Activated CD4-positive, alpha-beta T cell treated with anti-CD3 and anti-CD28 coated beads, Interleukin-2, amount 10 ng/mL, durations not matched to agents 7 days and 5 days (primary cell): ENCODE results near the gene FN3K. TPM values are rescaled to one million over a fixed set of nuclear protein-coding genes. Genes with fewer than 3 reads are reported as not detected.
"Not testable (repeated sequence)": the region's sequence is repeated elsewhere in the genome, so short reads cannot be mapped to it uniquely, and the experiment has no call there.

Experiments used
- CTCF ChIA-PET: fragments of 350-600 bp; sonication (Branson Sonifier 250); formaldehyde crosslinking; loops from one replicate; lab custom pipeline; 2021; ENCODE audit warnings: antibody characterized with exemption; lab: Charles Lee
- POLR2A ChIA-PET: fragments of 350-600 bp; sonication (Branson Sonifier 250); formaldehyde crosslinking; loops from one replicate; lab custom pipeline; 2021; ENCODE audit warnings: antibody characterized with exemption; lab: Charles Lee
- DNase-seq: peaks from one replicate; pipeline ENCODE4 v3.0.0-alpha.2; 2020
- H3K27ac Mint-ChIP-seq: one replicate; pipeline ENCODE4 v1.8.0; 2021; ENCODE audit warnings: mild to moderate bottlenecking, moderate library complexity, mixed read lengths
- H3K27me3 Mint-ChIP-seq: one replicate; pipeline ENCODE4 v1.8.0; 2021; ENCODE audit warnings: mixed read lengths
- H3K36me3 Mint-ChIP-seq: one replicate; pipeline ENCODE4 v1.8.0; 2021; ENCODE audit warnings: low read depth, mixed read lengths
- H3K4me1 Mint-ChIP-seq: one replicate; pipeline ENCODE4 v1.8.0; 2021; ENCODE audit warnings: mixed read lengths
- H3K4me3 Mint-ChIP-seq: one replicate; pipeline ENCODE4 v1.8.0; 2021; ENCODE audit warnings: mild to moderate bottlenecking, moderate library complexity, mixed read lengths
- H3K9me3 Mint-ChIP-seq: one replicate; pipeline ENCODE4 v1.8.0; 2021; ENCODE audit warnings: mixed read lengths
- total RNA-seq, 2 experiments: library from RNA; stranded (reverse); gene quantifications; one replicate each; pipeline ENCODE4 v1.2.3, GENCODE V29; 2021

The FN3K gene
- total RNA-seq, 2 experiments from 2014 or later, result 2.0 to 4.2 TPM

GRCh38 chr17:82776454-82776853, 41.0 kb downstream of the FN3K start:
- Mint-ChIP-seq H3K27ac (no peak overlapping the region), H3K4me3 (no peak overlapping the region), H3K4me1 (peaks cover 23% of the 10 kb centered on the region), H3K9me3 (no peaks in the 10 kb centered on the region), H3K27me3 (no peaks in the 10 kb centered on the region), H3K36me3 (peaks cover 10% of the 10 kb centered on the region)
- ChIA-PET POLR2A (no interaction called here), CTCF (interaction anchor here (1.1 kb wide), 1 partner anchor 108 kb away, joined by 3 read pairs; no protein-coding TSS in a partner anchor)
- no peak for DNase-seq

DNA sequence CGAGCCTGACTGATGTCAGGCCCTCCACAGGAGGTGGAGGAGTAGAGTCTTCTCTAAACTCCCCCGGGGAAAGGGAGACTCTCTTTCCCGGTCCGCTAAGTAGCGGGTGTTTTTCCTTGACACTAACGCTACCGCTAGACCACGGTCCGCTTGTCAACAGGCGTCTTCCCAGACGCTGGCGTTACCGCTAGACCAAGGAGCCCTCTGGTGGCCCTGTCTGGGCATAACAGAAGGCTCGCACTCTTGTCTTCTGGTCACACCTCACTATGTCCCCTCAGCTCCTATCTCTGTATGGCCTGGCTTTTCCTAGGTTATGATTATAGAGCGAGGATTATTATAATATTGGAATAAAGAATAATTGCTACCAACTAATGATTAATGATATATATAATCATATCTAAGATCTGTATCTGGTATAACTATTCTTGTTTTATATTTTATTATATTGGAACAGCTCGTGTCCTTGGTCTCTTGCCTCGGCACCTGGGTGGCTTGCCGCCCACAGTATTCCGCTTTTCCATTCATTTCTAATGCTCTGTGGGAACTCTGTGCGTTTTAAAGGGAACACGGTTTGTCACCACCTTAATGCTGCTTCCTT, 42.5 kb downstream of the FN3K start:
- H3K27me3 Mint-ChIP-seq, H3K9me3 Mint-ChIP-seq, H3K4me3 Mint-ChIP-seq, POLR2A ChIA-PET, H3K27ac Mint-ChIP-seq, DNase-seq, H3K36me3 Mint-ChIP-seq: not testable (repeated sequence)
- H3K4me1 Mint-ChIP-seq, result peaks cover 28% of the 10 kb centered on the region
- CTCF ChIA-PET, result interaction anchor here (0.8 to 1.5 kb wide), 2 partner anchors 143 to 428 kb away, joined by 3 to 4 read pairs; no protein-coding TSS in a partner anchor

DNA sequence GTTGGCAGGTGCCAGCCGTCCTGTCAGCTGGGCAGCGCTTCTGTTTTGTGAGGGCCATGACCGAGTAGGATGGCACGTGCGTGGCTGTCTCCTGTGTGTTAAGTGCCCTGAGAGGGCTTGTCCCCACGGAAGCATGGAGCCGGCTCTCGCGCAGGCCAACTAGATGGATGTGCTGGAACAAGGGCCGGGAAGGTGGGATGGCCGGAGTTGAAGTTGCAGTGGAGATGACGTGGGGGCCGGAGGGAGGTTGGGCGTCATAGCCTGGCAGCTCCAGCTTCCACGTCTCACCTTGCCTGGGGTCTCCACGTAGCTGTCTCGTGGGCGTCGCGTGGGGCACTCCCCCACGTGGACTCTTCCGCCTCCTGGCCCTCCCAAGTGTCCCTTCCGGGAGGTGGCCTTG, 44.1 kb downstream of the FN3K start:
- CTCF ChIA-PET, result no interaction called here
- DNase-seq, result no peak

DNA sequence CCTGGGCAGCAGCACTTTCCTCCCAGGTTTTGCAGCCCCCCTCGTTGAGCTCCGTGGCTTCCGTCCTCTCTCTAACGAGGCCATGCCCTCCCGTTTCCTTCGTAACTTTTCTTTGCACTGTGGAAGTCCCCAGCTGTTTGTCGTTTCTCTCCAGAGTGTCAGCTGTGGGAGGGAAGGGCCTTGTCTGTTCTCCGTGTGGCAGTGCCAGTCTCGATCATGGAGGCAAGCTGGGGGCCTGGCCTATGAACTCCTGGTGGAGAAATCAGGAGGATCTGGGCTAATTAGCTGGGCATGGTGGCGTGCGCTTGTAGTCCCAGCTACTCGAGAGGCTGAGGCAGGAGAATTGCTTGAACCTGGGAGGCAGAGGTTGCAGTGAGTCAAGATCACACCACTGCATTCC, 44.8 kb downstream of the FN3K start:
- POLR2A ChIA-PET, result interaction anchor here (0.6 kb wide), 1 partner anchor 133 kb away, joined by 7 read pairs; no protein-coding TSS in a partner anchor
- H3K27ac Mint-ChIP-seq, result no peak overlapping the region

More for the DNA sequence above, 44.1 kb downstream of the FN3K start:
- Mint-ChIP-seq H3K4me1 (peaks cover 28% of the 10 kb centered on the region), H3K27ac (no peak overlapping the region), H3K4me3 (no peak overlapping the region), H3K9me3 (no peaks in the 10 kb centered on the region), H3K36me3 (peaks cover 9% of the 10 kb centered on the region), H3K27me3 (no peaks in the 10 kb centered on the region)
- POLR2A ChIA-PET, result no interaction called here

DNA sequence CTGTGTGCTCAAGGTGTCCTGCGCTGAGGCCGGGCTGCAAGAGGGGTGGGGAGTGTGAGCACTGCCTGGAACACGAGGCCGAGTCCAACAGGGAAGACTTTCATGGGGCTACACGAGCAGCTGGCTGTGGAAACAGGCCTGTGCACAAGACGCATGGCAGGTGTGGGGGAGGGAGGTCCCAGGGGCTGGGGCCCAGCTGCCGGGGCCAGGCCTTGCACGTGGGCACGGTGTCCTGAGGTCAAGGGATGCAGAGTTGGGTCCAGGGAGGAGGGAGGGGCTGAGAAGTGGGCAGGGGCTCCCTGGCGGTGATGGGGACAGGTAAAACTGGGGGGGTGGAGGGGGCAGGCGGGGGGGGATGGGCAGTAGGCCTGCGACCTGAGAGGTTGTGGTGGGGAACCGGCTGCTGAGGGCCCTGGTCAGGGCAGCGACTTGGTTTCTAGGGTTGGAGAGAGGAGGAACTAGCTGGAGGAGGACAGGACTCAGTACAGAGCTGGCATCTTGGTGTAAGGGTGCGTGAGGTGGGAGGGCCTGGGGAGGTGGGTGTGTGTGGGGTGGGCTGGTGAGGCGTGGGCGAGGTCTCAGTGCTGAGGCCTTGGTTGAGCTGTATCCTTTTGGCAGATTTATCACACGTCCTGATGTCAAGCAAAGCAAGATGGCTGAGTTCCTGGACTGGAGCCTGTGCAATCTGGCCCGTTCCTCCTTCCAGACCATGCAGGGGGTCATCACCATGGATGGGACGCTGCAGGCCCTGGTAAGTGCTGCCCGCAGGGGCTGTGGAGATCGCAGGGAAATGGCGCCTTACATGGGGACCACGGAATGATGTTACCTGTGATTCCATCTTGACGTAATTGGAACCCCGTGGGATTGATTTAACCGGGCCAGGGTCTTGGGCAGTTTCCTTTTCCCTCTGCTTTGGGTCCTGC, 45.8 kb downstream of the FN3K start:
- Mint-ChIP-seq H3K36me3 (peaks cover 9% of the 10 kb centered on the region), H3K27me3 (no peaks in the 10 kb centered on the region), H3K4me3 (no peak overlapping the region), H3K27ac (no peak overlapping the region), H3K4me1 (peaks cover 16% of the 10 kb centered on the region), H3K9me3 (no peaks in the 10 kb centered on the region)
- POLR2A ChIA-PET, result no interaction called here
- CTCF ChIA-PET, result interaction anchor here (0.6 to 1.9 kb wide), 26 partner anchors 9 to 455 kb away, joined by 3 to 14 read pairs (median 4); partner anchors contain the start of gene FN3KRP
- DNase-seq, result no peak

More for the DNA sequence above, 44.8 kb downstream of the FN3K start:
- H3K9me3 Mint-ChIP-seq, result no peaks in the 10 kb centered on the region
- DNase-seq, result no peak
- H3K4me3 Mint-ChIP-seq, result no peak overlapping the region
- peaks cover 22% of the 10 kb centered on the region for H3K4me1 Mint-ChIP-seq
- CTCF ChIA-PET, result interaction anchor here (1.5 kb wide), 1 partner anchor 31 kb away, joined by 4 read pairs; no protein-coding TSS in a partner anchor
- H3K36me3 Mint-ChIP-seq, result peaks cover 9% of the 10 kb centered on the region
- no peaks in the 10 kb centered on the region for H3K27me3 Mint-ChIP-seq

DNA sequence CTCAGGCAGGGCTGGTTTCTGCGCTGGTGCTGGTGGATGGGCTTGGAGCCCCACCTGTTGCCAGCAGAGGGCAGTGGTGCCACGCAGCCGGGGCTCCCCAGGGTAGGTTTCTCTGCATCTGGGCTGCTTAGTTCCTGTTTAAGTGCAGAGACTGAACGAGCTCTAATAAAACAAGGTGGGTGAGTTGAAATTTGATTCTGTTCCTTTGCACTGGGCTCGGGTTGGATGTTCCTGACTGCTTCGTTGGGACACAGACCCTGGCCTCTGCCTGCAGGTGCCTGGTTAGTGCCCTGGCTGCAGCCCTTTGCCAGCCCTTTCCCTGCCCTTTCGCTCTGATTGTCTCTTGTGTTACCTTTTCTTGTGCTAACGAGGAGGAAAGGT, 46.5 kb downstream of the FN3K start:
- H3K36me3 Mint-ChIP-seq, result peaks cover 9% of the 10 kb centered on the region
- no peak overlapping the region for H3K4me3 Mint-ChIP-seq
- H3K27ac Mint-ChIP-seq, result peak overlapping the region; percentile 28
- ChIA-PET POLR2A (no interaction called here), CTCF (interaction anchor here (0.5 to 1.9 kb wide), 26 partner anchors 10 to 456 kb away, joined by 3 to 14 read pairs (median 4); partner anchors contain the start of gene FN3KRP)
- DNase-seq, result peak; percentile 89
- H3K9me3 Mint-ChIP-seq, result no peaks in the 10 kb centered on the region
- H3K27me3 Mint-ChIP-seq, result no peaks in the 10 kb centered on the region
- peaks cover 16% of the 10 kb centered on the region for H3K4me1 Mint-ChIP-seq

GRCh38 chr17:82782657-82783207, 47.3 kb downstream of the FN3K start:
- Mint-ChIP-seq H3K4me3 (no peak overlapping the region), H3K27me3 (no peaks in the 10 kb centered on the region), H3K9me3 (no peaks in the 10 kb centered on the region), H3K27ac (no peak overlapping the region), H3K4me1 (peaks cover 14% of the 10 kb centered on the region), H3K36me3 (peaks cover 9% of the 10 kb centered on the region)
- ChIA-PET POLR2A (no interaction called here), CTCF (interaction anchor here (0.9 to 1.5 kb wide), 3 partner anchors 40 to 129 kb away, joined by 3 to 6 read pairs (median 5); no protein-coding TSS in a partner anchor)
- DNase-seq, result no peak

- Mint-ChIP-seq H3K9me3 (no peaks in the 10 kb centered on the region), H3K27ac (no peak overlapping the region), H3K4me1 (peaks cover 16% of the 10 kb centered on the region), H3K36me3 (peaks cover 9% of the 10 kb centered on the region), H3K4me3 (no peak overlapping the region), H3K27me3 (no peaks in the 10 kb centered on the region)
- DNase-seq, result no peak
- ChIA-PET POLR2A (no interaction called here), CTCF (no interaction called here)
Observed at GRCh38 chr17:82783498-82783897, 48.1 kb downstream of the FN3K start.

DNA sequence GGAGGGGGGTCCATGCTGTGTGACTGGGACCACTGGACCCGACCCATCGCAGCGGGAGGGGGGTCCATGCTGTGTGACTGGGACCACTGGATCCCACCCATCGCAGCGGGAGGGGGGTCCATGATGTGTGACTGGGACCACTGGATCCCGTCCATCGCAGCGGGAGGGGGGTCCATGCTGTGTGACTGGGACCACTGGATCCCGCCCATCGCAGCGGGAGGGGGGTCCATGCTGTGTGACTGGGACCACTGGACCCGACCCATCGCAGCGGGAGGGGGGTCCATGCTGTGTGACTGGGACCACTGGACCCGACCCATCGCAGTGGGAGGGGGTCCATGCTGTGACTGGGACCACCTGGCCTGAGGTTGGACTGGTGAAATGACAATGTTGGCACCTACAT, 50.2 kb downstream of the FN3K start:
- H3K36me3 Mint-ChIP-seq, H3K27ac Mint-ChIP-seq, H3K9me3 Mint-ChIP-seq, DNase-seq, POLR2A ChIA-PET, CTCF ChIA-PET, H3K4me3 Mint-ChIP-seq, H3K27me3 Mint-ChIP-seq: not testable (repeated sequence)
- peaks cover 16% of the 10 kb centered on the region for H3K4me1 Mint-ChIP-seq

GRCh38 chr17:82786427-82786826, 51.0 kb downstream of the FN3K start:
- no peaks in the 10 kb centered on the region for H3K27me3 Mint-ChIP-seq
- no peak overlapping the region for H3K4me3 Mint-ChIP-seq
- ChIA-PET CTCF (no interaction called here), POLR2A (no interaction called here)
- H3K4me1 Mint-ChIP-seq, result peaks cover 16% of the 10 kb centered on the region
- no peak overlapping the region for H3K27ac Mint-ChIP-seq
- H3K36me3 Mint-ChIP-seq, result peaks cover 9% of the 10 kb centered on the region
- no peaks in the 10 kb centered on the region for H3K9me3 Mint-ChIP-seq
- no peak for DNase-seq

DNA sequence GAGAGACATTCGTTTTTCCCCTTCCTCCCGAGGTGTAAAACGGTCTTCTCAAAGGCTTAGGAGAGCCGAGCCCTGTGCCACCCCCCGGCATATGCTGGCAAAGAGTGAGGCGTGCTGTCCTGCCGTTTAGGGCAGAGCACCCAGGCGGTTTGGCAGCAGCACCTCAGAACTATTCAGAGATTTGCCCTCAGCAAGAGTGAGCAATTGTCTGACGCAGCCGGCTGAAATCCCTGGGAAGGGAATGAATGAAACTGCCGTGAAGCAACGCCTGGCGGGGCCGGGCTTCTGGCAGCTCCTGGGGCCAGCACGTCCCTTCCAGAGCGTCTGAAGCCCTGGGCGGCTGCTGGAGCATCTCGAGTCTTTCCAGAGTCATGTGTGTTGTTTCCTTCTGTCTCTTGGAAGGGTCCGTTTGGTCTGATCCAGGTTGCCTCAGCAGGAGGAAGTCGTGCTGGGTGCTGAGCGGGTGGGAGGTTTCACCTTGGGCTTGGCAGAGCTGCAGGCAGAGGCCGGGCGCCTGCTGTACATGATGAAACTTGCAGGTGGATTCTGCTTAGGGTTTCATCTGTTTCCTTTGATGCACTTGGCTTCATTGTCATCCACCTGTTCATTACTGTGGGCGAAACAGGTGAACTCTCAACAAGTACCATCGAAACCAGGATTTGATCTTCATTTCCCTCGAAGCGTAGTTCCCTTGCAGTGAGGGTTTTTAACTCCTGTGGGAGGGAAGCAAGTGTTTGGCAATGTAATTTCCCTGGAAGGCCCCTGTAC, 51.9 kb downstream of the FN3K start:
- CTCF ChIA-PET, result no interaction called here
- no peak for DNase-seq
- Mint-ChIP-seq H3K36me3 (peaks cover 6% of the 10 kb centered on the region), H3K4me3 (no peak overlapping the region), H3K27me3 (no peaks in the 10 kb centered on the region), H3K4me1 (peaks cover 10% of the 10 kb centered on the region), H3K9me3 (no peaks in the 10 kb centered on the region), H3K27ac (peak overlapping the region; percentile 64)
- POLR2A ChIA-PET, result no interaction called here
